HepG2 (cell line): ENCODE results near the gene DENND4B. TPM values are rescaled to one million over a fixed set of nuclear protein-coding genes. Genes with fewer than 3 reads are reported as not detected.

Experiments used
- EZH2 ChIP-seq: conservative IDR thresholded peaks from 2 replicates; pipeline ENCODE4 v1.6.1; 2012; ENCODE audit warnings: mild to moderate bottlenecking, low read depth, low read length, moderate library complexity
- ISX ChIP-seq: sonication (generic); formaldehyde crosslinking; conservative IDR thresholded peaks from 2 replicates; pipeline ENCODE4 v1.5.0; 2020; ENCODE audit warnings: missing genetic modification reagents
- JDP2 ChIP-seq: sonication (generic); formaldehyde crosslinking; IDR thresholded peaks from 2 replicates; pipeline ENCODE4 v1.8.1; 2022; ENCODE audit warnings: missing genetic modification reagents, borderline replicate concordance
- KLF13 ChIP-seq: sonication (generic); formaldehyde crosslinking; IDR thresholded peaks from 2 replicates; pipeline ENCODE4 v1.4.0; 2020; ENCODE audit warnings: mild to moderate bottlenecking, missing genetic modification reagents
- NFE2 ChIP-seq: sonication (generic); formaldehyde crosslinking; IDR thresholded peaks from 2 replicates; pipeline ENCODE4 v1.4.0; 2020; ENCODE audit warnings: missing genetic modification reagents
- NFKB2 ChIP-seq: sonication (generic); formaldehyde crosslinking; IDR thresholded peaks from 2 replicates; pipeline ENCODE4 v1.4.0; 2020; ENCODE audit warnings: missing genetic modification reagents, borderline replicate concordance
- SNAI1 ChIP-seq: sonication (generic); formaldehyde crosslinking; IDR thresholded peaks from 2 replicates; pipeline ENCODE4 v1.5.0; 2020; ENCODE audit warnings: mild to moderate bottlenecking, missing genetic modification reagents, borderline replicate concordance
- YY1 ChIP-seq: IDR thresholded peaks from 2 replicates; pipeline ENCODE4 v1.6.1; 2011; ENCODE audit warnings: low read length, low read depth, moderate library complexity, mild to moderate bottlenecking; ENCODE audit not compliant: insufficient read depth, insufficient replicate concordance
- ZFP82 ChIP-seq: sonication (generic); formaldehyde crosslinking; IDR thresholded peaks from 2 replicates; pipeline ENCODE4 v1.5.1; 2020; ENCODE audit warnings: mild to moderate bottlenecking, missing genetic modification reagents, borderline replicate concordance
- ZNF121 ChIP-seq: sonication (generic); formaldehyde crosslinking; IDR thresholded peaks from 2 replicates; pipeline ENCODE4 v1.5.0; 2020; ENCODE audit warnings: mild to moderate bottlenecking, missing genetic modification reagents
- ZNF274 ChIP-seq: sonication (generic); formaldehyde crosslinking; IDR thresholded peaks from 2 replicates; pipeline ENCODE4 v1.5.1; 2020; ENCODE audit warnings: mild to moderate bottlenecking, missing genetic modification reagents
- ZNF33A ChIP-seq: sonication (generic); formaldehyde crosslinking; IDR thresholded peaks from 2 replicates; pipeline ENCODE4 v1.5.1; 2020; ENCODE audit warnings: missing genetic modification reagents, mild to moderate bottlenecking, moderate library complexity, borderline replicate concordance
- ZNF350 ChIP-seq: sonication (generic); formaldehyde crosslinking; IDR thresholded peaks from 2 replicates; pipeline ENCODE4 v1.4.0; 2020; ENCODE audit warnings: mild to moderate bottlenecking, low read depth, missing genetic modification reagents, borderline replicate concordance
- ZNF674 ChIP-seq: sonication (generic); formaldehyde crosslinking; IDR thresholded peaks from 2 replicates; pipeline ENCODE4 v1.5.0; 2020; ENCODE audit warnings: low read depth, mild to moderate bottlenecking, missing genetic modification reagents
- ZNF768 ChIP-seq: sonication (generic); formaldehyde crosslinking; IDR thresholded peaks from 2 replicates; pipeline ENCODE4 v1.4.0; 2020; ENCODE audit warnings: missing genetic modification reagents
- ZZZ3 ChIP-seq: sonication (generic); formaldehyde crosslinking; IDR thresholded peaks from 2 replicates; pipeline ENCODE4 v1.4.0; 2020; ENCODE audit warnings: missing genetic modification reagents, mild to moderate bottlenecking, borderline replicate concordance
- polyA plus RNA-seq, 8 experiments: library from polyadenylated mRNA; depleted of rRNA in 3 of 8; stranded (reverse) in 7 of 8; unstranded in 1 of 8; fragments of >200 nt; fragmentation: Illumina TruSeq in 4 of 8; extraction: Trizol in 4 of 8; gene quantifications; 2 replicates each; pipeline versions ENCODE4 v1.2.1 to v1.2.3, GENCODE V29; 2011 to 2016; ENCODE audit warnings: low read depth in 4 of 8, missing spikeins in 1 of 8, mixed read lengths in 1 of 8; ENCODE audit not compliant: insufficient read depth in 1 of 8
- total RNA-seq, 5 experiments: library from RNA; depleted of rRNA; stranded (reverse); fragments of >200 nt; fragmentation: Illumina TruSeq; extraction: Trizol; gene quantifications; 2 replicates each; pipeline ENCODE4 v1.2.3, GENCODE V29; 2016; ENCODE audit warnings: low read depth in 1 of 5
- TF ChIP-seq, protein P1 (sequence below): sonication (generic); formaldehyde crosslinking; IDR thresholded peaks from 2 replicates; pipeline ENCODE4 v1.4.0; 2020; ENCODE audit warnings: missing genetic modification reagents, low read depth, mild to moderate bottlenecking, borderline replicate concordance
- TF ChIP-seq, protein P2 (sequence below): sonication (generic); formaldehyde crosslinking; IDR thresholded peaks from 2 replicates; pipeline ENCODE4 v1.5.0; 2020; ENCODE audit warnings: mild to moderate bottlenecking, missing genetic modification reagents, borderline replicate concordance
- TF ChIP-seq, protein P3 (sequence below): sonication (generic); formaldehyde crosslinking; conservative IDR thresholded peaks from 2 replicates; pipeline ENCODE4 v1.4.0; 2020; ENCODE audit warnings: missing genetic modification reagents
- TF ChIP-seq, protein P4 (sequence below): sonication (generic); formaldehyde crosslinking; IDR thresholded peaks from 2 replicates; pipeline ENCODE4 v1.5.0; 2020; ENCODE audit warnings: missing genetic modification reagents, mild to moderate bottlenecking, borderline replicate concordance

Gene DENND4B
- total and polyA plus RNA-seq, 2 of the 13 experiments (the other 11 are each of a cell fraction or from before 2014, with no cell fraction given), result 15.1 to 20.3 TPM

DNA sequence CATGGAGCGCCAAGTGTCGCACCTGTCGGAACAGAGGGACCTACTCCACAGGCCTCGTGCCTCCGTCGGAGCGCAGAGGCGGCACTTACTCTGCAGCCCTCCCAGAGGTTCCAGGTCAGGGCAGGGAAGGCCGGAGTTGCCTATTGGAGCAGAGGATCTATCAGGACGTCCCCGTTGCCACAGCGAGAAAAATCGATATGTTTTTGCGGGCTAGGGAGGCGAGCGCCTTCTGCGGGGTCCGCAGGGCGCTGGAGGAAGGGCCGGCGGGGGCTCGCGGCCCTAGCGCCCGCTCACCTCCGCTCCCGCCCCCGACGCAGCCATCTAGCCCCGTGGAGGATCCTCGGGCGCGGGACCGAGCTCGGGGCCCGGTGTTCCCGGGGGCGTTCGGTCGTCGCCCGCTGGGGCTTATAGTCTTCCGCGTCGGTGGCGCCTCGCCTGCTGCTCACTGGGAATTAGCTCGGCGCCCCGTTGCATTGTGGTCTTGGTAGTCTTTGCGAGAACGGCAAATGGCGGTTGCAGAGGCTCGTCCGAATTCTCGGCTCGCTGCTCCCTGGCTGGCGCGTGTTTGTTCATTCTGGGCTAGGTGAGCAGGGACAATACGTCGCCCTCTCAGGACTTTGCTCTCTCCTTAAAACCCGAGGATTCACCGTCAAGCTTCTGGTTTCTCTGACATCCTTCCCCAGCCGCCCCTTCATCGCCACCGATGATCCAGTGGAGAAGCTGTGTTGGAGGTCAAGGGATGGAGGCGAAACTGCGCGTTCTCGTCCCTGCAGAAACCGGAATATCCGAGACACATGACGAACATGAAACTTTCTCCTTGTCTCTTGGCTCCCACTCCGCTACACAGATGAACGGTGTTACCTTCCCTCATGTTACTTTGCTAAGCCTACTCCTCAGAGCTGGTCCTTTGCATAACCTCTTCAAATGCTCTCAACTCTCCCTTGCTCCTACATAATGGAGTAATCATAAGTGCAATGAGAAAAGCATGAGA, 31.0 kb upstream of the DENND4B start, which contains the start of gene JTB (continued):
- TF ChIP-seq JDP2 (CRISPR knock-in tag), result no peak; the same call in 1 of the 2 replicates
- TF ChIP-seq, protein P1, sequence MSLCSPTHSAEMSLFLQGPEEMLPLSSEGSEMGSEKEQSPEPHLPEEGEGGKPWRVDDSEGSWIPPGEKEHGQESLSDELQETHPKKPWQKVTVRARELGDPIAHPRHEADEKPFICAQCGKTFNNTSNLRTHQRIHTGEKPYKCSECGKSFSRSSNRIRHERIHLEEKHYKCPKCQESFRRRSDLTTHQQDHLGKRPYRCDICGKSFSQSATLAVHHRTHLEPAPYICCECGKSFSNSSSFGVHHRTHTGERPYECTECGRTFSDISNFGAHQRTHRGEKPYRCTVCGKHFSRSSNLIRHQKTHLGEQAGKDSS (CRISPR knock-in tag), result peak; percentile 54; the same call in 1 of the 2 replicates
- peak; percentile 65; the same call in 1 of the 2 replicates for TF ChIP-seq ZNF768 (CRISPR knock-in tag)
- peak; percentile 67; the same call in 1 of the 2 replicates for TF ChIP-seq ZFP82
- TF ChIP-seq ZNF274 (CRISPR knock-in tag), result peak; percentile 56; the same call in 1 of the 2 replicates
- no peak for TF ChIP-seq SNAI1 (CRISPR knock-in tag)
- TF ChIP-seq, protein P2, sequence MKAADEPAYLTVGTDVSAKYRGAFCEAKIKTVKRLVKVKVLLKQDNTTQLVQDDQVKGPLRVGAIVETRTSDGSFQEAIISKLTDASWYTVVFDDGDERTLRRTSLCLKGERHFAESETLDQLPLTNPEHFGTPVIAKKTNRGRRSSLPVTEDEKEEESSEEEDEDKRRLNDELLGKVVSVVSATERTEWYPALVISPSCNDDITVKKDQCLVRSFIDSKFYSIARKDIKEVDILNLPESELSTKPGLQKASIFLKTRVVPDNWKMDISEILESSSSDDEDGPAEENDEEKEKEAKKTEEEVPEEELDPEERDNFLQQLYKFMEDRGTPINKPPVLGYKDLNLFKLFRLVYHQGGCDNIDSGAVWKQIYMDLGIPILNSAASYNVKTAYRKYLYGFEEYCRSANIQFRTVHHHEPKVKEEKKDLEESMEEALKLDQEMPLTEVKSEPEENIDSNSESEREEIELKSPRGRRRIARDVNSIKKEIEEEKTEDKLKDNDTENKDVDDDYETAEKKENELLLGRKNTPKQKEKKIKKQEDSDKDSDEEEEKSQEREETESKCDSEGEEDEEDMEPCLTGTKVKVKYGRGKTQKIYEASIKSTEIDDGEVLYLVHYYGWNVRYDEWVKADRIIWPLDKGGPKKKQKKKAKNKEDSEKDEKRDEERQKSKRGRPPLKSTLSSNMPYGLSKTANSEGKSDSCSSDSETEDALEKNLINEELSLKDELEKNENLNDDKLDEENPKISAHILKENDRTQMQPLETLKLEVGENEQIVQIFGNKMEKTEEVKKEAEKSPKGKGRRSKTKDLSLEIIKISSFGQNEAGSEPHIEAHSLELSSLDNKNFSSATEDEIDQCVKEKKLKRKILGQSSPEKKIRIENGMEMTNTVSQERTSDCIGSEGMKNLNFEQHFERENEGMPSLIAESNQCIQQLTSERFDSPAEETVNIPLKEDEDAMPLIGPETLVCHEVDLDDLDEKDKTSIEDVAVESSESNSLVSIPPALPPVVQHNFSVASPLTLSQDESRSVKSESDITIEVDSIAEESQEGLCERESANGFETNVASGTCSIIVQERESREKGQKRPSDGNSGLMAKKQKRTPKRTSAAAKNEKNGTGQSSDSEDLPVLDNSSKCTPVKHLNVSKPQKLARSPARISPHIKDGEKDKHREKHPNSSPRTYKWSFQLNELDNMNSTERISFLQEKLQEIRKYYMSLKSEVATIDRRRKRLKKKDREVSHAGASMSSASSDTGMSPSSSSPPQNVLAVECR, result peak; percentile 91
- TF ChIP-seq, protein P3, sequence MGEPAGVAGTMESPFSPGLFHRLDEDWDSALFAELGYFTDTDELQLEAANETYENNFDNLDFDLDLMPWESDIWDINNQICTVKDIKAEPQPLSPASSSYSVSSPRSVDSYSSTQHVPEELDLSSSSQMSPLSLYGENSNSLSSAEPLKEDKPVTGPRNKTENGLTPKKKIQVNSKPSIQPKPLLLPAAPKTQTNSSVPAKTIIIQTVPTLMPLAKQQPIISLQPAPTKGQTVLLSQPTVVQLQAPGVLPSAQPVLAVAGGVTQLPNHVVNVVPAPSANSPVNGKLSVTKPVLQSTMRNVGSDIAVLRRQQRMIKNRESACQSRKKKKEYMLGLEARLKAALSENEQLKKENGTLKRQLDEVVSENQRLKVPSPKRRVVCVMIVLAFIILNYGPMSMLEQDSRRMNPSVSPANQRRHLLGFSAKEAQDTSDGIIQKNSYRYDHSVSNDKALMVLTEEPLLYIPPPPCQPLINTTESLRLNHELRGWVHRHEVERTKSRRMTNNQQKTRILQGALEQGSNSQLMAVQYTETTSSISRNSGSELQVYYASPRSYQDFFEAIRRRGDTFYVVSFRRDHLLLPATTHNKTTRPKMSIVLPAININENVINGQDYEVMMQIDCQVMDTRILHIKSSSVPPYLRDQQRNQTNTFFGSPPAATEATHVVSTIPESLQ, result no peak
- peak; percentile 67 for TF ChIP-seq ZNF350 (CRISPR knock-in tag)
- TF ChIP-seq ZZZ3, result no peak; the same call in 1 of the 2 replicates
- peak; percentile 93 for TF ChIP-seq NFKB2 (CRISPR knock-in tag)
- TF ChIP-seq ISX (CRISPR knock-in tag), result 0 out of 2 replicates have a peak, but pooled peaks have one; percentile 58
- TF ChIP-seq NFE2, result no peak
- TF ChIP-seq YY1, result peak; percentile 94
- TF ChIP-seq EZH2, result no peak
- no peak for TF ChIP-seq ZNF121
- TF ChIP-seq ZNF674 (CRISPR knock-in tag), result no peak
- TF ChIP-seq, protein P4, sequence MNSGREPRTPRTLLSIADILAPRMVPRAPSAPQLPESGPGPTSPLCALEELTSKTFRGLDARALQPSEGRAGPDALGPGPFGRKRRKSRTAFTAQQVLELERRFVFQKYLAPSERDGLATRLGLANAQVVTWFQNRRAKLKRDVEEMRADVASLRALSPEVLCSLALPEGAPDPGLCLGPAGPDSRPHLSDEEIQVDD (CRISPR knock-in tag), result peak; percentile 80; the same call in 1 of the 2 replicates
- peak; percentile 39; the same call in 1 of the 2 replicates for TF ChIP-seq KLF13 (CRISPR knock-in tag)
- 0 out of 2 replicates have a peak, but pooled peaks have one; percentile 72 for TF ChIP-seq ZNF33A (CRISPR knock-in tag)
